Stomach (tissue), 9 donors: Measurements from ENCODE around the gene PDXK. TPM values are rescaled to one million over a fixed set of nuclear protein-coding genes. Genes with fewer than 3 reads are reported as not detected.

ENCODE experiments used
- DNase-seq, 2 donors: peaks; one replicate each; pipeline versions ENCODE4 v3.0.0 to v3.0.0-alpha.2; 2013 to 2019
- H3K27ac ChIP-seq, 5 donors: fragments of 200-600 bp in 4 of 5; sonication (generic) in 4 of 5; one replicate each; pipeline ENCODE4 v1.5.1; 2013 to 2019; ENCODE audit warnings: mild to moderate bottlenecking in 1 of 5, moderate library complexity in 1 of 5
- H3K27me3 ChIP-seq, 3 donors: fragments of 200-600 bp; sonication (generic); one replicate each; pipeline ENCODE4 v1.5.1; 2017 to 2019; ENCODE audit warnings: mixed run types in 1 of 3
- H3K36me3 ChIP-seq, 4 donors: fragments of 200-600 bp; sonication (generic); 1 replicate in 3 of 4; 2 replicates in 1 of 4; pipeline ENCODE4 v1.5.1; 2016 to 2019
- H3K4me1 ChIP-seq, 4 donors: fragments of 200-600 bp; sonication (generic); one replicate each; pipeline ENCODE4 v1.5.1; 2016 to 2019
- H3K4me3 ChIP-seq, 4 donors: fragments of 200-600 bp; sonication (generic) in 3 of 4; one replicate each; pipeline ENCODE4 v1.5.1; 2016 to 2019; ENCODE audit warnings: mild to moderate bottlenecking in 1 of 4
- H3K9me3 ChIP-seq, 4 donors: fragments of 200-600 bp; sonication (generic); one replicate each; pipeline ENCODE4 v1.5.1; 2016 to 2019
- CTCF ChIP-seq, 7 experiments: fragments of 450-650 bp in 4 of 7; fragments of 200-600 bp in 3 of 7; sonication (generic) in 3 of 7; IDR thresholded peaks; one replicate each; pipeline ENCODE4 v1.5.1; 2016 to 2019; ENCODE audit warnings: antibody characterized with exemption in 7 of 7, control low read depth in 2 of 7, mild to moderate bottlenecking in 1 of 7
- EP300 ChIP-seq: sonication (generic); formaldehyde crosslinking; IDR thresholded peaks from one replicate; pipeline ENCODE4 v1.6.1; 2017; ENCODE audit warnings: antibody characterized with exemption
- POLR2A ChIP-seq, 4 donors: fragments of 450-650 bp; IDR thresholded peaks; one replicate each; pipeline ENCODE4 v1.6.1; 2016; ENCODE audit warnings: antibody characterized with exemption in 4 of 4, control low read depth in 2 of 4, mild to moderate bottlenecking in 1 of 4, moderate library complexity in 1 of 4
- POLR2AphosphoS5 ChIP-seq, 3 donors: sonication (generic); formaldehyde crosslinking; IDR thresholded peaks; one replicate each; pipeline ENCODE4 v1.6.1; 2016; ENCODE audit warnings: antibody characterized with exemption in 3 of 3
- WGBS, 5 donors: extraction: QIAGEN DNeasy Blood & Tissue Kit in 3 of 5; methylation state at CpG; one replicate each; pipeline versions ENCODE4 v1.1.5 to v1.1.7; 2013 to 2018; 5-methylcytosine and 5-hydroxymethylcytosine counted together
- intact Hi-C: fragments of 100-400 bp; cut with DNase I; formaldehyde crosslinking; loops from one replicate; pipeline ENCODE4 v1.15.1; 2023; ENCODE audit warnings: low total_unique reads
- polyA plus RNA-seq, 3 donors: library from polyadenylated mRNA; stranded (reverse); fragments of 200-250 nt; gene quantifications; one replicate each; pipeline ENCODE4 v1.2.3, GENCODE V29; 2013
- total RNA-seq, 5 donors: library from RNA; depleted of rRNA; stranded (reverse); fragments of >200 nt; gene quantifications; one replicate each; pipeline versions ENCODE4 v1.1.0 to v1.2.3, GENCODE V29; 2014 to 2016
- donor health status: healthy with polysubstance abuse.
- donor health status: Bipolar disorder and iron deficiency.
- donor health status: healthy.

The PDXK gene
- total and polyA plus RNA-seq, 8 donors, result 36.7 to 139 (median 52.3) TPM

GRCh38 chr21:43769325-43769958, 50.5 kb downstream of the PDXK start:
- 92 to 93% (median 93%) methylated on average over 7 to 11 of the region's 11 CpGs for WGBS, 5 donors
- Histone ChIP-seq H3K36me3 (peaks cover 14 to 23% (median 19%) of the 10 kb centered on the region in 4 donors), H3K4me3 (no peak overlapping the region), H3K4me1 (peaks cover 12 to 37% (median 26%) of the 10 kb centered on the region in 4 donors), H3K9me3 (no peaks in the 10 kb centered on the region), H3K27me3 (no peaks in the 10 kb centered on the region), H3K27ac (no peak overlapping the region)
- no peak for DNase-seq
- TF ChIP-seq EP300 (no peak), CTCF (IDR thresholded peaks at IDR 0.05) (no peak), POLR2AphosphoS5 (IDR thresholded peaks at IDR 0.05) (no peak), POLR2A (IDR thresholded peaks at IDR 0.05) (no peak)
- intact Hi-C loops, result loop anchor here (5.0 kb wide), 1 partner anchor 37 kb away; no protein-coding TSS in a partner anchor

- 82 to 93% (median 91%) methylated on average over 13 to 21 of the region's 21 CpGs for WGBS, 5 donors
- intact Hi-C loops, result no loop called here
These were observed 51.2 kb downstream of the PDXK start for GRCh38 chr21:43770066-43770655.

GRCh38 chr21:43771199-43771675, 52.3 kb downstream of the PDXK start:
- H3K4me1 ChIP-seq, result peaks cover 23 to 49% (median 40%) of the 10 kb centered on the region in 4 donors
- no peaks in the 10 kb centered on the region for H3K27me3 ChIP-seq
- TF ChIP-seq EP300 (no peak), POLR2AphosphoS5 (IDR thresholded peaks at IDR 0.05) (no peak), POLR2A (IDR thresholded peaks at IDR 0.05) (no peak), CTCF (IDR thresholded peaks at IDR 0.05) (no peak)
- WGBS, 5 donors, result 75 to 80% (median 78%) methylated on average over 13 of the region's 13 CpGs
- H3K4me3 ChIP-seq, result no peak overlapping the region
- intact Hi-C loops, result no loop called here
- no peaks in the 10 kb centered on the region for H3K9me3 ChIP-seq
- DNase-seq, result no peak
- peaks cover 14 to 25% (median 21%) of the 10 kb centered on the region in 4 donors for H3K36me3 ChIP-seq
- no peak overlapping the region for H3K27ac ChIP-seq

More at GRCh38 chr21:43770066-43770655, 51.2 kb downstream of the PDXK start:
- peaks cover 14 to 25% (median 21%) of the 10 kb centered on the region in 4 donors for H3K36me3 ChIP-seq
- H3K4me3 ChIP-seq, result no peak overlapping the region
- no peak overlapping the region for H3K27ac ChIP-seq
- no peaks in the 10 kb centered on the region for H3K27me3 ChIP-seq
- no peak for DNase-seq
- no peaks in the 10 kb centered on the region for H3K9me3 ChIP-seq
- no peak for TF ChIP-seq CTCF (IDR thresholded peaks at IDR 0.05)
- peaks cover 20 to 44% (median 33%) of the 10 kb centered on the region in 4 donors for H3K4me1 ChIP-seq

GRCh38 chr21:43771698-43772424, 52.9 kb downstream of the PDXK start:
- no peaks in the 10 kb centered on the region for H3K9me3 ChIP-seq
- H3K4me1 ChIP-seq, result peaks cover 23 to 47% (median 43%) of the 10 kb centered on the region in 4 donors
- TF ChIP-seq EP300, result no peak
- TF ChIP-seq CTCF (IDR thresholded peaks at IDR 0.05), result no peak
- no peak for TF ChIP-seq POLR2AphosphoS5 (IDR thresholded peaks at IDR 0.05)
- TF ChIP-seq POLR2A (IDR thresholded peaks at IDR 0.05), result no peak
- 85 to 88% (median 87%) methylated on average over 13 of the region's 13 CpGs for WGBS, 5 donors
- H3K36me3 ChIP-seq, result peaks cover 14 to 25% (median 21%) of the 10 kb centered on the region in 4 donors
- intact Hi-C loops, result no loop called here
- no peaks in the 10 kb centered on the region for H3K27me3 ChIP-seq
- H3K4me3 ChIP-seq, result no peak overlapping the region
- no peak for DNase-seq
- no peak overlapping the region for H3K27ac ChIP-seq
